GM19397 (cell line): Measurements from ENCODE around the gene CES1.
"Not testable (repeated sequence)": the region's sequence is repeated elsewhere in the genome, so short reads cannot be mapped to it uniquely, and the experiment has no call there.

ENCODE experiments used
- ATAC-seq: cut with Tn5 transposase; IDR thresholded peaks from one replicate; pipeline ENCODE4 v1.9.1; 2021; ENCODE audit warnings: mild to moderate bottlenecking, moderate library complexity; ENCODE audit not compliant: unreplicated experiment

Gene CES1

GRCh38 chr16:55792934-55793374, 39.9 kb downstream of the CES1 start:
- ATAC-seq = not testable (repeated sequence)

- ATAC-seq = not testable (repeated sequence)
These were observed 41.4 kb downstream of the CES1 start for GRCh38 chr16:55791512-55791911.

- ATAC-seq = not testable (repeated sequence)
These were observed 42.7 kb downstream of the CES1 start for GRCh38 chr16:55790240-55790639.

- ATAC-seq = not testable (repeated sequence)
These were observed 50.2 kb downstream of the CES1 start for GRCh38 chr16:55782793-55783091.

- not testable (repeated sequence) for ATAC-seq
These were observed 50.7 kb downstream of the CES1 start for GRCh38 chr16:55782091-55782792.

GRCh38 chr16:55781456-55781855, 51.4 kb downstream of the CES1 start:
- ATAC-seq = not testable (repeated sequence)

GRCh38 chr16:55780095-55780407, 52.8 kb downstream of the CES1 start:
- ATAC-seq = not testable (repeated sequence)

- ATAC-seq = no peak
These were observed 53.3 kb downstream of the CES1 start for GRCh38 chr16:55779402-55780094.

- ATAC-seq = no peak
These were observed 54.1 kb downstream of the CES1 start for GRCh38 chr16:55778757-55779156.

GRCh38 chr16:55775857-55776256, 57.0 kb downstream of the CES1 start:
- no peak for ATAC-seq

- no peak for ATAC-seq
These were observed 58.9 kb downstream of the CES1 start for GRCh38 chr16:55773859-55774549.

GRCh38 chr16:55765161-55765560, 67.7 kb downstream of the CES1 start:
- no peak for ATAC-seq

- no peak for ATAC-seq
These were observed 72.4 kb downstream of the CES1 start for GRCh38 chr16:55760310-55761001.

- not testable (repeated sequence) for ATAC-seq
These were observed 73.0 kb downstream of the CES1 start for GRCh38 chr16:55759965-55760309.

- not testable (repeated sequence) for ATAC-seq
These were observed 75.0 kb downstream of the CES1 start for GRCh38 chr16:55757595-55758527.

- ATAC-seq = no peak
These were observed 75.9 kb downstream of the CES1 start for GRCh38 chr16:55756963-55757362.

- ATAC-seq = no peak
These were observed 78.8 kb downstream of the CES1 start for GRCh38 chr16:55754056-55754455.

GRCh38 chr16:55753145-55753631, 79.7 kb downstream of the CES1 start:
- not testable (repeated sequence) for ATAC-seq
